Tibial nerve (tissue), 4 donors: Measurements from ENCODE around the gene FAM83B. TPM values are rescaled to one million over a fixed set of nuclear protein-coding genes. Genes with fewer than 3 reads are reported as not detected.

ENCODE experiments used
- DNase-seq, 2 donors: peaks; one replicate each; pipeline ENCODE4 v3.0.0-alpha.2; 2019; ENCODE audit warnings: low spot score in 2 of 2
- H3K27ac ChIP-seq, 4 donors: fragments of 200-600 bp; sonication (generic) in 3 of 4; one replicate each; pipeline ENCODE4 v1.5.1; 2017 to 2019; ENCODE audit warnings: mild to moderate bottlenecking in 1 of 4
- H3K27me3 ChIP-seq, 2 donors: fragments of 200-600 bp; sonication (generic) in 1 of 2; one replicate each; pipeline versions ENCODE4 v1.5.1 to v1.6.0; 2017 to 2019
- H3K36me3 ChIP-seq, 3 donors: fragments of 200-600 bp; sonication (generic); one replicate each; pipeline ENCODE4 v1.5.1; 2018 to 2019
- H3K4me1 ChIP-seq, 4 donors: fragments of 200-600 bp; sonication (generic) in 3 of 4; one replicate each; pipeline ENCODE4 v1.5.1; 2017 to 2019
- H3K4me3 ChIP-seq, 4 donors: fragments of 200-600 bp; sonication (generic) in 3 of 4; one replicate each; pipeline ENCODE4 v1.5.1; 2017 to 2019; ENCODE audit warnings: mild to moderate bottlenecking in 1 of 4, moderate library complexity in 1 of 4
- H3K9me3 ChIP-seq, 4 donors: fragments of 200-600 bp; sonication (generic) in 3 of 4; one replicate each; pipeline ENCODE4 v1.5.1; 2017 to 2019
- EP300 ChIP-seq, 2 donors: sonication (generic); formaldehyde crosslinking; IDR thresholded peaks; one replicate each; pipeline ENCODE4 v1.6.1; 2017; ENCODE audit warnings: antibody characterized with exemption in 2 of 2, mild to moderate bottlenecking in 1 of 2
- POLR2A ChIP-seq, 2 donors: fragments of 450-650 bp; IDR thresholded peaks; one replicate each; pipeline ENCODE4 v1.6.1; 2017; ENCODE audit warnings: antibody characterized with exemption in 2 of 2, mild to moderate bottlenecking in 2 of 2, moderate library complexity in 2 of 2
- WGBS, 2 donors: methylation state at CpG; one replicate each; pipeline ENCODE4 v1.1.5; 2018; 5-methylcytosine and 5-hydroxymethylcytosine counted together
- total RNA-seq, 4 donors: library from RNA; depleted of rRNA; stranded (reverse); fragments of >200 nt; gene quantifications; one replicate each; pipeline ENCODE4 v1.1.0, GENCODE V29; 2016
- TF ChIP-seq, protein P1 (sequence below), 5 experiments: fragments of 200-600 bp in 3 of 5; fragments of 450-650 bp in 2 of 5; sonication (generic) in 3 of 5; IDR thresholded peaks; one replicate each; pipeline ENCODE4 v1.5.1; 2016 to 2019; ENCODE audit warnings: antibody characterized with exemption in 5 of 5, mild to moderate bottlenecking in 3 of 5, moderate library complexity in 2 of 5

Gene FAM83B
- total RNA-seq, 4 donors from 2014 or later: not detected

DNA sequence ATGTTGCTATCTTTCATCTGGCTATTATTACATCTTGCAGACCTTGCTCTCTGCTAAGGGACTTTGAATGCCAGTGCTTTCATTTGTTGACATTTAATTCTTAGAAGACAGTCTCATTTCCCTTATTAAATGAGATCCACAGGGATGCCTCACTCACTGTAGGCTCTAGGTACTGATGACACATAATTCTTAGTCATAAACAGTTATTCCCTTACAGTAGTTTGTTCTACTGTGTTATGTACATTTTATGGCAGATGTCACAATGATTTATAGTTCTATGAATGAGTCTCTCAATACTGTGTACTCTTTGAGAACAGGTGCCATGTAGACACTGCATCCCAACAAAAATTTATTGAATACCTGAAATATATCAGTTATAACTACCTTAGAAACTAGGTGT is 70.3 kb downstream of the FAM83B start:
- Histone ChIP-seq H3K27ac (no peak overlapping the region), H3K4me1 (no peaks in the 10 kb centered on the region), H3K27me3 (no peaks in the 10 kb centered on the region), H3K9me3 (no peaks in the 10 kb centered on the region), H3K4me3 (no peak overlapping the region), H3K36me3 (no peaks in the 10 kb centered on the region)
- DNase-seq: no peak
- TF ChIP-seq, protein P1, sequence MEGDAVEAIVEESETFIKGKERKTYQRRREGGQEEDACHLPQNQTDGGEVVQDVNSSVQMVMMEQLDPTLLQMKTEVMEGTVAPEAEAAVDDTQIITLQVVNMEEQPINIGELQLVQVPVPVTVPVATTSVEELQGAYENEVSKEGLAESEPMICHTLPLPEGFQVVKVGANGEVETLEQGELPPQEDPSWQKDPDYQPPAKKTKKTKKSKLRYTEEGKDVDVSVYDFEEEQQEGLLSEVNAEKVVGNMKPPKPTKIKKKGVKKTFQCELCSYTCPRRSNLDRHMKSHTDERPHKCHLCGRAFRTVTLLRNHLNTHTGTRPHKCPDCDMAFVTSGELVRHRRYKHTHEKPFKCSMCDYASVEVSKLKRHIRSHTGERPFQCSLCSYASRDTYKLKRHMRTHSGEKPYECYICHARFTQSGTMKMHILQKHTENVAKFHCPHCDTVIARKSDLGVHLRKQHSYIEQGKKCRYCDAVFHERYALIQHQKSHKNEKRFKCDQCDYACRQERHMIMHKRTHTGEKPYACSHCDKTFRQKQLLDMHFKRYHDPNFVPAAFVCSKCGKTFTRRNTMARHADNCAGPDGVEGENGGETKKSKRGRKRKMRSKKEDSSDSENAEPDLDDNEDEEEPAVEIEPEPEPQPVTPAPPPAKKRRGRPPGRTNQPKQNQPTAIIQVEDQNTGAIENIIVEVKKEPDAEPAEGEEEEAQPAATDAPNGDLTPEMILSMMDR (IDR thresholded peaks at IDR 0.05): no peak
- TF ChIP-seq EP300 (IDR thresholded peaks at IDR 0.05) (no peak), POLR2A (IDR thresholded peaks at IDR 0.05) (no peak)

DNA sequence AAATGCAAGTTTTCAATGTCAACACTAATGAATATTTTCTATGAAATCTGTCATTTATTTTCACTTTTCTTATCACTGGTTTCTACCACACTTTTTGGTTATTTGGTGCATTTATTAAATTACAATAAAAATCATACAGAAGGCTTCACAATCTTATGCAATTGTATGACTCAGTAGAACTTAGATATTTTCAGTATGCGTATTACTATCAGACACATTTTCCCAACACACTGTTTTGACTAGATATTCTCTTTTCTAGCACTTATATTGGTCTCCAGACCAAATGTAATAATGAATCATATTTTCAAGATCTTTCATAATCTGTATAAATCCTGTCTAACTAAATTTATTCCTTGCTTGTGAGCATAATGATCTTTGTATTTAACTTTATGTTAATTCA is 74.1 kb downstream of the FAM83B start:
- Histone ChIP-seq H3K4me1 (no peaks in the 10 kb centered on the region), H3K27ac (no peak overlapping the region), H3K27me3 (no peaks in the 10 kb centered on the region), H3K9me3 (peaks cover 0 to 1% (median 0%) of the 10 kb centered on the region in 4 donors), H3K36me3 (no peaks in the 10 kb centered on the region), H3K4me3 (no peak overlapping the region)
- DNase-seq: no peak
- WGBS, 2 donors: 95 to 97% methylated on average over 1 of the region's 1 CpG
- TF ChIP-seq POLR2A (IDR thresholded peaks at IDR 0.05) (no peak), EP300 (IDR thresholded peaks at IDR 0.05) (no peak)
- TF ChIP-seq, protein P1 (IDR thresholded peaks at IDR 0.05): no peak

DNA sequence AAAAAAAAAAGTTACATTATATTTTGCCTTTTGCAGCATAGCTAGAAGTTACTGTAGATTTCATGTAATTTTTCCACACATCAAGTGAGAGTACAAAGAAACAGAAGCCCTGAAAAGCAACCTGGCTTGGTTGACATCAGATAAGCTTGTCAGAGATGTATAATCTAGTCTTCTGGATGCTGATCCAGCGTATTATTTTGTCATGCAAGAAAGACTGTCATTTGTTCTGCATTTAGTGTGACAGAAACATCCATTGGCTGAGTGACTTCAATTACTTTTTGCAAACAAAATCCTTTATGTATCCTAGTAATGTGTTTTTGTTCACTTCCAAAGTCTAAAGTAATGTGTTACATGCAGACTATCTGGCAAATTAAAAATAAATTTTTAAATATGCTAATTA is 75.3 kb downstream of the FAM83B start:
- no peak for DNase-seq
- Histone ChIP-seq H3K9me3 (peaks cover 0 to 4% (median 0%) of the 10 kb centered on the region in 4 donors), H3K4me3 (no peak overlapping the region), H3K27me3 (no peaks in the 10 kb centered on the region), H3K27ac (no peak overlapping the region), H3K36me3 (no peaks in the 10 kb centered on the region), H3K4me1 (no peaks in the 10 kb centered on the region)
- WGBS, 2 donors: 90 to 96% methylated on average over 1 of the region's 1 CpG
- TF ChIP-seq POLR2A (IDR thresholded peaks at IDR 0.05) (no peak), EP300 (IDR thresholded peaks at IDR 0.05) (no peak)
- TF ChIP-seq, protein P1 (IDR thresholded peaks at IDR 0.05): no peak

DNA sequence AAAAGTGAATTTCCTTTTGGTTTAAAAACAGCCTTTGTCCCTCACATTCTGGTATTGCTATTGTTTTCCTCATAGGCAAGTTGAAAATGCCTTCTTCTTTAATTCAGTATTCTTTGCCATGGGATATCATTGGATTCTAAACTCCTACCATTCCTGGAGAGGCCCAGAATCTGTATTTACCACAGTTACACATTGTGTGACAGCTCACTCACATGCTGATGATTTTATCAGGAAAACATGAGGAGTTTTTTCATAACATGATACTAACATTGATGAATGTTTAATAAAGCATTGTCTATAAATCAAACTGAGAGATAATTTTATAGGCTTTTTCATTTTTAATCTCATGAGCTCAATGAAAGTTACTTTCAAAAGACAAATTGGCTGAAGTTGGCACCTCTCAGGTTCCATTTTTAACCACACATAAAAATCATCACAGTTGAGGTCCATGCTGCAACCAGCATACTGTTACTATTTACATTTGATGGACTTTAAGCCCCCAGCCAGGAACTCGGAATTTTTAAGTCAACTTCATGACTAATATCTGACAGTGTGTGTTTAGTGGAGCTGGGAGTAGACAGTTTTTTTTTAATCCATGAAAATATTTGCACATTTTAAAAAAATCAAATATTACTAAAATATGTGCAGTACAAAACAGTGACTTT is 82.8 kb downstream of the FAM83B start:
- H3K27ac ChIP-seq: no peak overlapping the region
- no peaks in the 10 kb centered on the region for H3K27me3 ChIP-seq
- DNase-seq: no peak
- 47 to 64% methylated on average over 1 of the region's 1 CpG for WGBS, 2 donors
- H3K9me3 ChIP-seq: peaks cover 0 to 31% (median 3%) of the 10 kb centered on the region in 4 donors
- no peaks in the 10 kb centered on the region for H3K36me3 ChIP-seq
- TF ChIP-seq EP300 (IDR thresholded peaks at IDR 0.05) (no peak), POLR2A (IDR thresholded peaks at IDR 0.05) (no peak)
- TF ChIP-seq, protein P1 (IDR thresholded peaks at IDR 0.05): no peak
- no peaks in the 10 kb centered on the region for H3K4me1 ChIP-seq
- no peak overlapping the region for H3K4me3 ChIP-seq

DNA sequence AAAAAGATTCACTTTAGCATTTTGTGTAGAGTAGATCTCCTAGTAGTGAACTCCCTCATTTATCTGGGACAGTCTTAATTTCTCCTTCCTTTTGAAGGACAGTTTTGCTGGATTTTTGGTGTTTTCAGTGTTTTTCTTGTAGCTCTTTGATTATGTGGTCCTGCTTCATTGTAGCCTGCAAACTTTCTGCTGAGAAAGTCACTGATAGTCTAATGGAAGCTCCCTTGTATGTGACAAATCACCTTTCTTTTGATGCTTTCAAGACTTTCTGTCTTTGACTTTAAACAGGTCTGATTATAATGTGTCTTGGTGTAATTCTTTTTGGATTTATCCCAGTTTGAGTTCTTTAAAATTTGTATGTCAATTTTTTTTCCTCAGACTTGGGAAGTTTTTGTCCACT is 86.1 kb downstream of the FAM83B start:
- Histone ChIP-seq H3K4me1 (no peaks in the 10 kb centered on the region), H3K27ac (no peak overlapping the region), H3K4me3 (no peak overlapping the region), H3K27me3 (no peaks in the 10 kb centered on the region), H3K9me3 (peaks cover 0 to 27% (median 3%) of the 10 kb centered on the region in 4 donors), H3K36me3 (no peaks in the 10 kb centered on the region)
- DNase-seq: no peak
- TF ChIP-seq EP300 (IDR thresholded peaks at IDR 0.05) (no peak), POLR2A (IDR thresholded peaks at IDR 0.05) (no peak)
- TF ChIP-seq, protein P1 (IDR thresholded peaks at IDR 0.05): no peak
